ENCODE results near the gene FLNB.

GRCh38 chr3:58192069-58192468 lies 183.8 kb downstream of the FLNB start:
- no peak for TF ChIP-seq CTCF (IDR thresholded peaks at IDR 0.05)
- no peak for TF ChIP-seq POLR2A (IDR thresholded peaks at IDR 0.05)

Measured in Peyer's patch (tissue), 4 donors.